GM12878 (cell line): Measurements from ENCODE around the gene INKA1.

ENCODE experiments used
- EP300 ChIP-seq, 2 experiments: fragments of 150-350 bp in 1 of 2; IDR thresholded peaks; 2 replicates each; pipeline ENCODE4 v1.6.1; 2011 to 2012; ENCODE audit warnings: low read depth in 2 of 2, low read length in 2 of 2, borderline replicate concordance in 1 of 2, improper control_type of control experiment in 1 of 2, inconsistent platforms in 1 of 2; ENCODE audit not compliant: control insufficient read depth in 1 of 2
- GABPA ChIP-seq: IDR thresholded peaks from 2 replicates; pipeline ENCODE4 v1.6.1; 2014; ENCODE audit warnings: antibody characterized with exemption, low read depth, mild to moderate bottlenecking, inconsistent platforms
- MYC ChIP-seq: IDR thresholded peaks from 2 replicates; pipeline ENCODE4 v1.6.1; 2011; ENCODE audit warnings: mild to moderate bottlenecking, low read length, moderate library complexity, inconsistent platforms; ENCODE audit not compliant: insufficient read depth, insufficient replicate concordance, insufficient read length, severe bottlenecking
- POLR2A ChIP-seq: IDR thresholded peaks from 2 replicates; pipeline ENCODE4 v1.6.1; 2011; ENCODE audit warnings: low read depth, mild to moderate bottlenecking, low read length
- POLR2AphosphoS5 ChIP-seq: IDR thresholded peaks from 2 replicates; pipeline ENCODE4 v1.6.1; 2011; ENCODE audit warnings: mild to moderate bottlenecking, low read length, inconsistent platforms
- SIX5 ChIP-seq: IDR thresholded peaks from 2 replicates; pipeline ENCODE4 v1.6.1; 2011; ENCODE audit warnings: mild to moderate bottlenecking, low read depth, low read length, moderate library complexity; ENCODE audit not compliant: severe bottlenecking
- SRF ChIP-seq, 2 experiments: IDR thresholded peaks; 2 replicates each; pipeline ENCODE4 v1.6.1; 2011; ENCODE audit warnings: low read depth in 2 of 2, low read length in 2 of 2, mild to moderate bottlenecking in 1 of 2, moderate library complexity in 1 of 2
- TF ChIP-seq, protein P1 (sequence below), 3 experiments: IDR thresholded peaks in 2 of 3; conservative IDR thresholded peaks in 1 of 3; 2 replicates each; pipeline ENCODE4 v1.5.1; 2011; ENCODE audit warnings: low read depth in 3 of 3, low read length in 3 of 3, mild to moderate bottlenecking in 3 of 3, control low read depth in 2 of 3, moderate library complexity in 2 of 3, inconsistent platforms in 1 of 3, mixed read lengths in 1 of 3; ENCODE audit not compliant: control insufficient read depth in 2 of 3, insufficient read depth in 1 of 3; ENCODE audit errors: extremely low read depth in 1 of 3
- TF ChIP-seq, protein P2 (sequence below): fragments of 450-650 bp; formaldehyde crosslinking; IDR thresholded peaks from 2 replicates; pipeline ENCODE4 v1.4.0; 2020; ENCODE audit warnings: mild to moderate bottlenecking, moderate library complexity
- TF ChIP-seq, protein P3 (sequence below): IDR thresholded peaks from 2 replicates; pipeline ENCODE4 v1.6.1; 2012; ENCODE audit warnings: mild to moderate bottlenecking, low read depth, low read length
- TF ChIP-seq, protein P4 (sequence below): IDR thresholded peaks from 2 replicates; pipeline ENCODE4 v1.6.1; 2011; ENCODE audit warnings: low read depth, low read length, improper control_type of control experiment, borderline replicate concordance

DNA sequence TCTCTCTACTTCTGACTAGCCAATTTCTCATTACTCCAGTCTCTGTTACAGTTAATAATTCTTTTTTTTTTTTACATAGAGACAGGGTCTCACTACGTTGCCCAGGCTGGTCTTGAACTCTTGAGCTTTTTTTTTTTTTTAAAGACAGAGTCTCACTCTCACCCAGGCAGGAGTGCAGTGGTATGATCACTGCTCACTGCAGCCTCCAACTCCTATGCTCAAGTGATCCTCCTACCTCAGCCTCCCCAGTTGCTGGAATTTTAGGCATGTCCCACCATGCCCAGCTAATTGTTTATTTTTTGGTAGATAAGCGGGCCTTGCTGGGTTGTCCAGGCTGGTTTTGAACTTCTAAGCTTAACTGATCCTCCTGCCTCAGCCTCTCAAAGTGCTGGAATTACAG, 30.4 kb upstream of the INKA1 start:
- TF ChIP-seq, protein P1, sequence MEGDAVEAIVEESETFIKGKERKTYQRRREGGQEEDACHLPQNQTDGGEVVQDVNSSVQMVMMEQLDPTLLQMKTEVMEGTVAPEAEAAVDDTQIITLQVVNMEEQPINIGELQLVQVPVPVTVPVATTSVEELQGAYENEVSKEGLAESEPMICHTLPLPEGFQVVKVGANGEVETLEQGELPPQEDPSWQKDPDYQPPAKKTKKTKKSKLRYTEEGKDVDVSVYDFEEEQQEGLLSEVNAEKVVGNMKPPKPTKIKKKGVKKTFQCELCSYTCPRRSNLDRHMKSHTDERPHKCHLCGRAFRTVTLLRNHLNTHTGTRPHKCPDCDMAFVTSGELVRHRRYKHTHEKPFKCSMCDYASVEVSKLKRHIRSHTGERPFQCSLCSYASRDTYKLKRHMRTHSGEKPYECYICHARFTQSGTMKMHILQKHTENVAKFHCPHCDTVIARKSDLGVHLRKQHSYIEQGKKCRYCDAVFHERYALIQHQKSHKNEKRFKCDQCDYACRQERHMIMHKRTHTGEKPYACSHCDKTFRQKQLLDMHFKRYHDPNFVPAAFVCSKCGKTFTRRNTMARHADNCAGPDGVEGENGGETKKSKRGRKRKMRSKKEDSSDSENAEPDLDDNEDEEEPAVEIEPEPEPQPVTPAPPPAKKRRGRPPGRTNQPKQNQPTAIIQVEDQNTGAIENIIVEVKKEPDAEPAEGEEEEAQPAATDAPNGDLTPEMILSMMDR (IDR thresholded peaks at IDR 0.05 in 2 of 3, conservative IDR thresholded peaks at IDR 0.05 in 1 of 3; ENCODE audit: control insufficient read depth in 2 of 3, extremely low read depth in 1 of 3, insufficient read depth in 1 of 3, low read depth in 3 of 3, low read length in 3 of 3): no peak
- no peak for TF ChIP-seq POLR2A
- TF ChIP-seq MYC: no peak
- TF ChIP-seq, protein P2, sequence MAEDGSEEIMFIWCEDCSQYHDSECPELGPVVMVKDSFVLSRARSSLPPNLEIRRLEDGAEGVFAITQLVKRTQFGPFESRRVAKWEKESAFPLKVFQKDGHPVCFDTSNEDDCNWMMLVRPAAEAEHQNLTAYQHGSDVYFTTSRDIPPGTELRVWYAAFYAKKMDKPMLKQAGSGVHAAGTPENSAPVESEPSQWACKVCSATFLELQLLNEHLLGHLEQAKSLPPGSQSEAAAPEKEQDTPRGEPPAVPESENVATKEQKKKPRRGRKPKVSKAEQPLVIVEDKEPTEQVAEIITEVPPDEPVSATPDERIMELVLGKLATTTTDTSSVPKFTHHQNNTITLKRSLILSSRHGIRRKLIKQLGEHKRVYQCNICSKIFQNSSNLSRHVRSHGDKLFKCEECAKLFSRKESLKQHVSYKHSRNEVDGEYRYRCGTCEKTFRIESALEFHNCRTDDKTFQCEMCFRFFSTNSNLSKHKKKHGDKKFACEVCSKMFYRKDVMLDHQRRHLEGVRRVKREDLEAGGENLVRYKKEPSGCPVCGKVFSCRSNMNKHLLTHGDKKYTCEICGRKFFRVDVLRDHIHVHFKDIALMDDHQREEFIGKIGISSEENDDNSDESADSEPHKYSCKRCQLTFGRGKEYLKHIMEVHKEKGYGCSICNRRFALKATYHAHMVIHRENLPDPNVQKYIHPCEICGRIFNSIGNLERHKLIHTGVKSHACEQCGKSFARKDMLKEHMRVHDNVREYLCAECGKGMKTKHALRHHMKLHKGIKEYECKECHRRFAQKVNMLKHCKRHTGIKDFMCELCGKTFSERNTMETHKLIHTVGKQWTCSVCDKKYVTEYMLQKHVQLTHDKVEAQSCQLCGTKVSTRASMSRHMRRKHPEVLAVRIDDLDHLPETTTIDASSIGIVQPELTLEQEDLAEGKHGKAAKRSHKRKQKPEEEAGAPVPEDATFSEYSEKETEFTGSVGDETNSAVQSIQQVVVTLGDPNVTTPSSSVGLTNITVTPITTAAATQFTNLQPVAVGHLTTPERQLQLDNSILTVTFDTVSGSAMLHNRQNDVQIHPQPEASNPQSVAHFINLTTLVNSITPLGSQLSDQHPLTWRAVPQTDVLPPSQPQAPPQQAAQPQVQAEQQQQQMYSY (CRISPR knock-in tag): no peak
- TF ChIP-seq POLR2AphosphoS5: no peak
- TF ChIP-seq, protein P3, sequence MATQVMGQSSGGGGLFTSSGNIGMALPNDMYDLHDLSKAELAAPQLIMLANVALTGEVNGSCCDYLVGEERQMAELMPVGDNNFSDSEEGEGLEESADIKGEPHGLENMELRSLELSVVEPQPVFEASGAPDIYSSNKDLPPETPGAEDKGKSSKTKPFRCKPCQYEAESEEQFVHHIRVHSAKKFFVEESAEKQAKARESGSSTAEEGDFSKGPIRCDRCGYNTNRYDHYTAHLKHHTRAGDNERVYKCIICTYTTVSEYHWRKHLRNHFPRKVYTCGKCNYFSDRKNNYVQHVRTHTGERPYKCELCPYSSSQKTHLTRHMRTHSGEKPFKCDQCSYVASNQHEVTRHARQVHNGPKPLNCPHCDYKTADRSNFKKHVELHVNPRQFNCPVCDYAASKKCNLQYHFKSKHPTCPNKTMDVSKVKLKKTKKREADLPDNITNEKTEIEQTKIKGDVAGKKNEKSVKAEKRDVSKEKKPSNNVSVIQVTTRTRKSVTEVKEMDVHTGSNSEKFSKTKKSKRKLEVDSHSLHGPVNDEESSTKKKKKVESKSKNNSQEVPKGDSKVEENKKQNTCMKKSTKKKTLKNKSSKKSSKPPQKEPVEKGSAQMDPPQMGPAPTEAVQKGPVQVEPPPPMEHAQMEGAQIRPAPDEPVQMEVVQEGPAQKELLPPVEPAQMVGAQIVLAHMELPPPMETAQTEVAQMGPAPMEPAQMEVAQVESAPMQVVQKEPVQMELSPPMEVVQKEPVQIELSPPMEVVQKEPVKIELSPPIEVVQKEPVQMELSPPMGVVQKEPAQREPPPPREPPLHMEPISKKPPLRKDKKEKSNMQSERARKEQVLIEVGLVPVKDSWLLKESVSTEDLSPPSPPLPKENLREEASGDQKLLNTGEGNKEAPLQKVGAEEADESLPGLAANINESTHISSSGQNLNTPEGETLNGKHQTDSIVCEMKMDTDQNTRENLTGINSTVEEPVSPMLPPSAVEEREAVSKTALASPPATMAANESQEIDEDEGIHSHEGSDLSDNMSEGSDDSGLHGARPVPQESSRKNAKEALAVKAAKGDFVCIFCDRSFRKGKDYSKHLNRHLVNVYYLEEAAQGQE: no peak
- TF ChIP-seq SIX5: no peak
- TF ChIP-seq, protein P4, sequence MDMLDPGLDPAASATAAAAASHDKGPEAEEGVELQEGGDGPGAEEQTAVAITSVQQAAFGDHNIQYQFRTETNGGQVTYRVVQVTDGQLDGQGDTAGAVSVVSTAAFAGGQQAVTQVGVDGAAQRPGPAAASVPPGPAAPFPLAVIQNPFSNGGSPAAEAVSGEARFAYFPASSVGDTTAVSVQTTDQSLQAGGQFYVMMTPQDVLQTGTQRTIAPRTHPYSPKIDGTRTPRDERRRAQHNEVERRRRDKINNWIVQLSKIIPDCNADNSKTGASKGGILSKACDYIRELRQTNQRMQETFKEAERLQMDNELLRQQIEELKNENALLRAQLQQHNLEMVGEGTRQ: no peak
- no peak for TF ChIP-seq GABPA
- TF ChIP-seq EP300 (IDR thresholded peaks at IDR 0.05; ENCODE audit: borderline replicate concordance in 1 of 2, control insufficient read depth in 1 of 2, low read depth in 2 of 2, low read length in 2 of 2): no peak
- no peak for TF ChIP-seq SRF (IDR thresholded peaks at IDR 0.05; ENCODE audit: low read depth in 2 of 2, low read length in 2 of 2)
